Gastrocnemius medialis (tissue), 4 donors: ENCODE data around the gene SKP1.

Source experiments
- POLR2A ChIP-seq, 2 donors: fragments of 450-650 bp; IDR thresholded peaks; one replicate each; pipeline ENCODE4 v1.6.1; 2017; ENCODE audit warnings: antibody characterized with exemption in 2 of 2, mild to moderate bottlenecking in 2 of 2, moderate library complexity in 2 of 2
- TF ChIP-seq, protein P1 (sequence below), 5 experiments: fragments of 450-650 bp in 3 of 5; fragments of 200-600 bp in 2 of 5; sonication (generic) in 2 of 5; IDR thresholded peaks in 4 of 5; conservative IDR thresholded peaks in 1 of 5; 1 replicate in 4 of 5; 2 replicates in 1 of 5; pipeline ENCODE4 v1.5.1; 2016 to 2019; ENCODE audit warnings: antibody characterized with exemption in 5 of 5, mild to moderate bottlenecking in 3 of 5, moderate library complexity in 3 of 5

GRCh38 chr5:134107779-134108178 is 69.0 kb downstream of the SKP1 start:
- TF ChIP-seq, protein P1, sequence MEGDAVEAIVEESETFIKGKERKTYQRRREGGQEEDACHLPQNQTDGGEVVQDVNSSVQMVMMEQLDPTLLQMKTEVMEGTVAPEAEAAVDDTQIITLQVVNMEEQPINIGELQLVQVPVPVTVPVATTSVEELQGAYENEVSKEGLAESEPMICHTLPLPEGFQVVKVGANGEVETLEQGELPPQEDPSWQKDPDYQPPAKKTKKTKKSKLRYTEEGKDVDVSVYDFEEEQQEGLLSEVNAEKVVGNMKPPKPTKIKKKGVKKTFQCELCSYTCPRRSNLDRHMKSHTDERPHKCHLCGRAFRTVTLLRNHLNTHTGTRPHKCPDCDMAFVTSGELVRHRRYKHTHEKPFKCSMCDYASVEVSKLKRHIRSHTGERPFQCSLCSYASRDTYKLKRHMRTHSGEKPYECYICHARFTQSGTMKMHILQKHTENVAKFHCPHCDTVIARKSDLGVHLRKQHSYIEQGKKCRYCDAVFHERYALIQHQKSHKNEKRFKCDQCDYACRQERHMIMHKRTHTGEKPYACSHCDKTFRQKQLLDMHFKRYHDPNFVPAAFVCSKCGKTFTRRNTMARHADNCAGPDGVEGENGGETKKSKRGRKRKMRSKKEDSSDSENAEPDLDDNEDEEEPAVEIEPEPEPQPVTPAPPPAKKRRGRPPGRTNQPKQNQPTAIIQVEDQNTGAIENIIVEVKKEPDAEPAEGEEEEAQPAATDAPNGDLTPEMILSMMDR (IDR thresholded peaks at IDR 0.05 in 4 of 5, conservative IDR thresholded peaks at IDR 0.05 in 1 of 5), result no peak
- TF ChIP-seq POLR2A (IDR thresholded peaks at IDR 0.05), result no peak
